Right atrium auricular region (tissue), 2 donors: Measurements from ENCODE around the gene MAD1L1. TPM values are rescaled to one million over a fixed set of nuclear protein-coding genes. Genes with fewer than 3 reads are reported as not detected.

Experiments used
- DNase-seq: peaks from one replicate; pipeline ENCODE4 v3.0.0-alpha.2; 2019; ENCODE audit warnings: low spot score
- H3K27ac ChIP-seq, 2 donors: fragments of 200-600 bp; sonication (generic); 1 replicate in 1 of 2; 2 replicates in 1 of 2; pipeline ENCODE4 v1.5.1; 2016 to 2019
- H3K27me3 ChIP-seq, 2 donors: fragments of 200-600 bp; sonication (generic); one replicate each; pipeline versions ENCODE4 v1.5.1 to v1.6.0; 2017 to 2019
- H3K36me3 ChIP-seq: fragments of 200-600 bp; sonication (generic); one replicate; pipeline ENCODE4 v1.5.1; 2016
- H3K4me1 ChIP-seq, 2 donors: fragments of 200-600 bp; sonication (generic); one replicate each; pipeline versions ENCODE4 v1.5.1 to v1.6.0; 2017 to 2019
- H3K4me3 ChIP-seq, 2 donors: fragments of 200-600 bp; sonication (generic); 1 replicate in 1 of 2; 2 replicates in 1 of 2; pipeline ENCODE4 v1.5.1; 2017 to 2019; ENCODE audit warnings: mild to moderate bottlenecking in 1 of 2, moderate library complexity in 1 of 2
- H3K9me3 ChIP-seq, 2 donors: fragments of 200-600 bp; sonication (generic); one replicate each; pipeline ENCODE4 v1.5.1; 2019
- CTCF ChIP-seq, 2 donors: fragments of 200-600 bp; sonication (generic); IDR thresholded peaks; one replicate each; pipeline ENCODE4 v1.5.1; 2019; ENCODE audit warnings: antibody characterized with exemption in 2 of 2
- total RNA-seq, 2 donors: library from RNA; depleted of rRNA; stranded (reverse); fragments of >200 nt; gene quantifications; one replicate each; pipeline ENCODE4 v1.1.0, GENCODE V29; 2016

The MAD1L1 gene
- total RNA-seq, 2 donors from 2014 or later: 13.3 to 31.9 TPM

GRCh38 chr7:1810961-1811849, 421.5 kb downstream of the MAD1L1 start:
- H3K36me3 ChIP-seq: no peaks in the 10 kb centered on the region
- H3K9me3 ChIP-seq: no peaks in the 10 kb centered on the region
- no peak for TF ChIP-seq CTCF (IDR thresholded peaks at IDR 0.05)
- H3K27ac ChIP-seq: no peak overlapping the region
- no peak overlapping the region for H3K4me3 ChIP-seq
- peaks cover 0 to 22% of the 10 kb centered on the region in 2 donors for H3K4me1 ChIP-seq
- H3K27me3 ChIP-seq: no peaks in the 10 kb centered on the region
- peak; percentile 52 for DNase-seq

DNA sequence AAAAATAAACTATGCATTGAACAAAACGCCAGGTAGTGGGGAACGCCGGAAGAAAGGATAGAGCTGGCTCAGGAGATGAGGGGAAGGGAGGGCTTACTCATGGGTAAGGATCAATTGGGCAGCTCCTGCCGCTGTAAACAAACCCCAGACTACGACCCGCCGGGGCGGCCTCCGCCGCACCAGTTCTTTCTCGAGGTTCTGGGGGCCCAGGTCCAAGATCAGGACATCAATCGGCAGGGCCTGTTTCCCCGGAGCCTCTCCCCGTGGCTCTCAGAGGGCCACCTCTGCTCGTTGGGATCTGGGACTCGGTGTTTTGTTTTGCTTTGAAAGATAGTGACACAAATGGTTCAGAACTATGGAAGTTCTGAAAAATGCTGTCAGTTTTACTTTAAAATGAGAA, 422.2 kb downstream of the MAD1L1 start:
- Histone ChIP-seq H3K4me3 (no peak overlapping the region), H3K27ac (no peak overlapping the region), H3K27me3 (no peaks in the 10 kb centered on the region), H3K9me3 (no peaks in the 10 kb centered on the region), H3K36me3 (no peaks in the 10 kb centered on the region), H3K4me1 (peaks cover 0 to 22% of the 10 kb centered on the region in 2 donors)
- TF ChIP-seq CTCF (IDR thresholded peaks at IDR 0.05): no peak
- peak; percentile 34 for DNase-seq

GRCh38 chr7:1809601-1810258, 423.0 kb downstream of the MAD1L1 start:
- TF ChIP-seq CTCF (IDR thresholded peaks at IDR 0.05): no peak
- Histone ChIP-seq H3K4me3 (no peak overlapping the region), H3K27ac (no peak overlapping the region), H3K27me3 (no peaks in the 10 kb centered on the region), H3K36me3 (no peaks in the 10 kb centered on the region), H3K4me1 (peaks cover 0 to 22% of the 10 kb centered on the region in 2 donors), H3K9me3 (no peaks in the 10 kb centered on the region)
- peak; percentile 49 for DNase-seq

DNA sequence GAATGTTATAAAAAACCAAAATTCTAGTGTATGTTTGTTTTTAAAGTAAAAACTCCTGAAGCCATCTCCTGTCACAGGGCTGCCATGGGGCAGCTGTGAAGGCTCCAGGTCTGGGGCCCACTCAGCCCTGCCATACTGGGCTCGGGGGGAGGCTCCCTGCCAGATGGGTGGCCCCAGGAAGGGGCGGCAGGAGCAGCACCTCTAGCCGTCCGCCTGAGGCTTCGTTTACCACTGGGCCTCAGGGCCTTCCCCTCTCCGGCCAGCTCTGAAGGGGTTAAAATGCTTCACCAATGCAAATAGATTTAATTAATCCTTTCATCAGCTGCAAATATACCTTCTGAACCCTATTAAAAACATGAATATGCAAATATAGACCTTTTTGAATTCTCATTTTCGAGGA, 423.7 kb downstream of the MAD1L1 start:
- no peak overlapping the region for H3K4me3 ChIP-seq
- peak; percentile 18 for DNase-seq
- H3K36me3 ChIP-seq: no peaks in the 10 kb centered on the region
- no peak overlapping the region for H3K27ac ChIP-seq
- H3K4me1 ChIP-seq: peaks cover 0 to 22% of the 10 kb centered on the region in 2 donors
- no peak for TF ChIP-seq CTCF (IDR thresholded peaks at IDR 0.05)
- no peaks in the 10 kb centered on the region for H3K27me3 ChIP-seq
- H3K9me3 ChIP-seq: no peaks in the 10 kb centered on the region

GRCh38 chr7:1807821-1808600, 424.7 kb downstream of the MAD1L1 start:
- H3K9me3 ChIP-seq: no peaks in the 10 kb centered on the region
- no peaks in the 10 kb centered on the region for H3K36me3 ChIP-seq
- H3K27ac ChIP-seq: no peak overlapping the region
- TF ChIP-seq CTCF (IDR thresholded peaks at IDR 0.05): no peak
- H3K4me3 ChIP-seq: no peak overlapping the region
- no peaks in the 10 kb centered on the region for H3K27me3 ChIP-seq
- H3K4me1 ChIP-seq: peaks cover 0 to 20% of the 10 kb centered on the region in 2 donors
- peak; percentile 4 for DNase-seq
